GM18520 (cell line): ENCODE results near the gene CYP39A1.

Experiments used
- ATAC-seq: cut with Tn5 transposase; IDR thresholded peaks from one replicate; pipeline ENCODE4 v1.9.1; 2021; ENCODE audit not compliant: unreplicated experiment

Gene CYP39A1

GRCh38 chr6:46592740-46593139 lies 59.9 kb downstream of the CYP39A1 start:
- ATAC-seq: no peak

GRCh38 chr6:46592046-46592445 lies 60.6 kb downstream of the CYP39A1 start:
- ATAC-seq: no peak

GRCh38 chr6:46590765-46591164 lies 61.9 kb downstream of the CYP39A1 start:
- no peak for ATAC-seq

- no peak for ATAC-seq
Measured at GRCh38 chr6:46586906-46587305, 65.7 kb downstream of the CYP39A1 start.

- ATAC-seq: no peak
Measured at GRCh38 chr6:46584586-46584985, 68.0 kb downstream of the CYP39A1 start.

GRCh38 chr6:46583721-46584120 lies 68.9 kb downstream of the CYP39A1 start:
- no peak for ATAC-seq

- no peak for ATAC-seq
Measured at GRCh38 chr6:46583081-46583480, 69.5 kb downstream of the CYP39A1 start.

- no peak for ATAC-seq
Measured at GRCh38 chr6:46581459-46582177, 71.0 kb downstream of the CYP39A1 start.

- ATAC-seq: no peak
Measured at GRCh38 chr6:46575530-46575929, 77.1 kb downstream of the CYP39A1 start.

GRCh38 chr6:46573140-46573539 lies 79.5 kb downstream of the CYP39A1 start:
- ATAC-seq: no peak

- no peak for ATAC-seq
Measured at GRCh38 chr6:46565531-46565930, 87.1 kb downstream of the CYP39A1 start.

GRCh38 chr6:46563924-46564323 lies 88.7 kb downstream of the CYP39A1 start:
- ATAC-seq: no peak

- ATAC-seq: no peak
Measured at GRCh38 chr6:46556053-46556452, 96.6 kb downstream of the CYP39A1 start.

GRCh38 chr6:46555129-46555528 lies 97.5 kb downstream of the CYP39A1 start:
- no peak for ATAC-seq

- no peak for ATAC-seq
Measured at GRCh38 chr6:46549155-46549554, 103.5 kb downstream of the CYP39A1 start.

- ATAC-seq: no peak
Measured at GRCh38 chr6:46541556-46541955, 111.1 kb downstream of the CYP39A1 start.

- no peak for ATAC-seq
Measured at GRCh38 chr6:46539866-46540265, 112.8 kb downstream of the CYP39A1 start.

GRCh38 chr6:46538800-46539480 lies 113.7 kb downstream of the CYP39A1 start:
- no peak for ATAC-seq

- ATAC-seq: no peak
Measured at GRCh38 chr6:46530896-46531295, 121.7 kb downstream of the CYP39A1 start.

GRCh38 chr6:46528961-46529750 lies 123.5 kb downstream of the CYP39A1 start:
- no peak for ATAC-seq

- no peak for ATAC-seq
Measured at GRCh38 chr6:46526607-46527006, 126.0 kb downstream of the CYP39A1 start.

GRCh38 chr6:46525583-46525982 lies 127.0 kb downstream of the CYP39A1 start:
- no peak for ATAC-seq
